Sigmoid colon (tissue), 4 donors: Measurements from ENCODE around the gene SMG9.

Experiments
- CTCF ChIP-seq, 4 experiments: fragments of 450-650 bp in 3 of 4; fragments of 200-600 bp in 1 of 4; IDR thresholded peaks; one replicate each; pipeline ENCODE4 v1.5.1; 2016 to 2019; ENCODE audit warnings: antibody characterized with exemption in 4 of 4, mild to moderate bottlenecking in 3 of 4, moderate library complexity in 2 of 4
- EP300 ChIP-seq, 4 donors: sonication (generic); formaldehyde crosslinking; IDR thresholded peaks; one replicate each; pipeline ENCODE4 v1.6.1; 2017; ENCODE audit warnings: antibody characterized with exemption in 4 of 4
- POLR2A ChIP-seq, 2 donors: fragments of 450-650 bp; IDR thresholded peaks; one replicate each; pipeline ENCODE4 v1.6.1; 2016; ENCODE audit warnings: antibody characterized with exemption in 2 of 2, mild to moderate bottlenecking in 2 of 2, moderate library complexity in 2 of 2

- TF ChIP-seq POLR2A (IDR thresholded peaks at IDR 0.05) = no peak
- TF ChIP-seq CTCF (IDR thresholded peaks at IDR 0.05) = no peak
- TF ChIP-seq EP300 (IDR thresholded peaks at IDR 0.05) = no peak
These were observed 34.3 kb upstream of the SMG9 start for GRCh38 chr19:43789029-43789428.
